ENCODE results near the gene NGB. TPM values are rescaled to one million over a fixed set of nuclear protein-coding genes. Genes with fewer than 3 reads are reported as not detected.

NGB gene
- polyA plus RNA-seq, 3 donors = not detected

GRCh38 chr14:77222546-77223225 is 48.3 kb downstream of the NGB start:
- Mint-ChIP-seq H3K4me3 (no peak overlapping the region), H3K36me3 (no peaks in the 10 kb centered on the region), H3K9me3 (no peaks in the 10 kb centered on the region), H3K27me3 (ENCODE audit: low read depth in 3 of 3) (peaks cover 2 to 6% (median 2%) of the 10 kb centered on the region in 3 donors), H3K27ac (no peak overlapping the region), H3K4me1 (no peaks in the 10 kb centered on the region)
- Histone ChIP-seq H3K36me3 (replicated peaks in 1 of 2; ENCODE audit: control insufficient read depth in 1 of 2, insufficient read depth in 2 of 2, low read length in 2 of 2) (no peaks in the 10 kb centered on the region), H3K9ac (ENCODE audit: insufficient read depth, low read length, poor library complexity, severe bottlenecking) (no peak overlapping the region), H3K27ac (ENCODE audit: low read depth in 1 of 2, low read length in 2 of 2) (no peak overlapping the region), H3K27me3 (ENCODE audit: control insufficient read depth in 2 of 2, insufficient read depth in 2 of 2, low read length in 2 of 2) (no peaks in the 10 kb centered on the region), H2AFZ (ENCODE audit: insufficient read depth, low read depth, low read length, poor library complexity, severe bottlenecking) (no peak overlapping the region), H3K4me3 (replicated peaks in 1 of 3; ENCODE audit: low read depth in 2 of 3, low read length in 3 of 3) (no peak overlapping the region), H4K20me1 (ENCODE audit: insufficient read depth, low read length) (no peaks in the 10 kb centered on the region), H3K4me1 (ENCODE audit: control insufficient read depth in 1 of 2, insufficient read depth in 2 of 2, low read length in 2 of 2) (no peaks in the 10 kb centered on the region), H3K4me2 (replicated peaks; ENCODE audit: extremely low read depth, low read length, poor library complexity, severe bottlenecking) (no peak overlapping the region), H3K79me2 (ENCODE audit: insufficient read depth, low read length) (no peaks in the 10 kb centered on the region), H3K9me3 (replicated peaks in 1 of 2; ENCODE audit: control insufficient read depth in 1 of 2, insufficient read depth in 1 of 2, low read length in 2 of 2) (no peaks in the 10 kb centered on the region)
- no peak for DNase-seq
- intact Hi-C loops (cut with micrococcal nuclease) = no loop called here
- TF ChIP-seq CTCF (IDR thresholded peaks at IDR 0.05) = no peak
- 91% methylated on average over 8 of the region's 10 CpGs for WGBS (ENCODE audit: insufficient coverage)

- Histone ChIP-seq H3K79me2 (ENCODE audit: insufficient read depth, low read length) (no peaks in the 10 kb centered on the region), H3K9ac (ENCODE audit: insufficient read depth, low read length, poor library complexity, severe bottlenecking) (no peak overlapping the region), H3K4me1 (ENCODE audit: control insufficient read depth in 1 of 2, insufficient read depth in 2 of 2, low read length in 2 of 2) (no peaks in the 10 kb centered on the region), H3K4me2 (replicated peaks; ENCODE audit: extremely low read depth, low read length, poor library complexity, severe bottlenecking) (no peak overlapping the region), H2AFZ (ENCODE audit: insufficient read depth, low read depth, low read length, poor library complexity, severe bottlenecking) (no peak overlapping the region), H3K36me3 (replicated peaks in 1 of 2; ENCODE audit: control insufficient read depth in 1 of 2, insufficient read depth in 2 of 2, low read length in 2 of 2) (no peaks in the 10 kb centered on the region), H3K4me3 (replicated peaks in 1 of 3; ENCODE audit: low read depth in 2 of 3, low read length in 3 of 3) (no peak overlapping the region), H3K9me3 (replicated peaks in 1 of 2; ENCODE audit: control insufficient read depth in 1 of 2, insufficient read depth in 1 of 2, low read length in 2 of 2) (no peaks in the 10 kb centered on the region), H4K20me1 (ENCODE audit: insufficient read depth, low read length) (no peaks in the 10 kb centered on the region), H3K27me3 (ENCODE audit: control insufficient read depth in 2 of 2, insufficient read depth in 2 of 2, low read length in 2 of 2) (no peaks in the 10 kb centered on the region), H3K27ac (ENCODE audit: low read depth in 1 of 2, low read length in 2 of 2) (no peak overlapping the region)
- WGBS (ENCODE audit: insufficient coverage) = 85% methylated on average over 16 of the region's 23 CpGs
- no peaks in the 10 kb centered on the region for H3K4me1 Mint-ChIP-seq
- H3K27me3 Mint-ChIP-seq (ENCODE audit: low read depth in 3 of 3) = peaks cover 3 to 8% (median 6%) of the 10 kb centered on the region in 3 donors
- no peaks in the 10 kb centered on the region for H3K36me3 Mint-ChIP-seq
- H3K27ac Mint-ChIP-seq = no peak overlapping the region
- no peak for DNase-seq
- intact Hi-C loops (cut with micrococcal nuclease) = no loop called here
- H3K4me3 Mint-ChIP-seq = no peak overlapping the region
- no peaks in the 10 kb centered on the region for H3K9me3 Mint-ChIP-seq
- TF ChIP-seq CTCF (IDR thresholded peaks at IDR 0.05) = no peak
Observed at GRCh38 chr14:77221241-77221871, 49.6 kb downstream of the NGB start.
